NCI-H524 treated with DMSO at 0.1 percent for 48 hours (cell line): Measurements from ENCODE around the gene ABCB6.

ENCODE experiments used
- DNase-seq: peaks from one replicate; lab custom pipeline; 2025; lab: John Stamatoyannopoulos, UW

ABCB6 gene

DNA sequence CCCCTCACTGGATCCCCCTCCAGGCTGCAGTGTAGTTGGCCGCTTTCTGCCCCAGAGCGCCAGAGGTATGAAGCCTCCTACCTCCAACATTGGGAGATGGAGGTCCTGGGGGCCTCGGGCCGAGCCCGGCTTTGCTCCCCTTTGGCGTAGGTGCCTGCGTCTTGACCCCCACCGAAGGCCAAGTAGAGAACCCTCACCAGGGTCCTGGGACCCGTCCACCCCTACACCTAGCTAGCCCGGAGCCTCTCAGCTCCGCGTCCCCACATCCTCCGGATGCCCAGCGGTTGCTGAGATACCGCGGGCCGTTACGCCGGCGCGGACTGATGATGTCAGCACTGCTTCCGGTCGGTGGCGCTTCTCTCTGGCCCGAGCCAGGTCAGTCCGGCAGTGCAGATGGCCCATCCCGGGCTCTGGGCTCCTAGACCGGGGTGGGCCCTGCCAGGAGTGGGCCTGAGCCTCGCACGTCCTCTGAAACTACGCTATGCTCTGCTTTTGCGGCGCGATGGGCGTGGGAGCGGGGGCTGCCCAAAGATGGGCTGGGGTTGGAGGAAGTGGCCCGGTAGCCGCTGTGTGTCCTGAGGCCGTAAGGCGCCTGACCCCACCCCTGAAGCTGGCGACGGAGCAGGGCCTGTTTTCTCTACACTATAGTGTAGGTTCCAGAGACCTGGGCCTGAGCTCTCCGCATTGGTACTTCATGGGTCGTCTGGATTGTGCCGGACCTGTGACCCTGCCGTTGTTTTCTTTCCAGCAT, 26.6 kb upstream of the ABCB6 start, which contains the start of the genes GLB1L and STK16:
TSS of gene GLB1L (minus strand) at position 297 of the 751 bp plus-strand sequence. CDS start 1,871 bp downstream, outside the sequence.
TSS of gene STK16 (plus strand) at position 332 of the 751 bp plus-strand sequence. CDS start 521 bp downstream, outside the sequence.
- DNase-seq, result peak; percentile 26

- no peak for DNase-seq
These were observed 26.0 kb upstream of the ABCB6 start for GRCh38 chr2:219244789-219245147.

- DNase-seq, result no peak
These were observed 24.6 kb upstream of the ABCB6 start for GRCh38 chr2:219243291-219243761.

- no peak for DNase-seq
These were observed 15.6 kb upstream of the ABCB6 start for GRCh38 chr2:219234331-219234730.

- DNase-seq, result no peak
These were observed 11.3 kb upstream of the ABCB6 start for GRCh38 chr2:219230059-219230540.

DNA sequence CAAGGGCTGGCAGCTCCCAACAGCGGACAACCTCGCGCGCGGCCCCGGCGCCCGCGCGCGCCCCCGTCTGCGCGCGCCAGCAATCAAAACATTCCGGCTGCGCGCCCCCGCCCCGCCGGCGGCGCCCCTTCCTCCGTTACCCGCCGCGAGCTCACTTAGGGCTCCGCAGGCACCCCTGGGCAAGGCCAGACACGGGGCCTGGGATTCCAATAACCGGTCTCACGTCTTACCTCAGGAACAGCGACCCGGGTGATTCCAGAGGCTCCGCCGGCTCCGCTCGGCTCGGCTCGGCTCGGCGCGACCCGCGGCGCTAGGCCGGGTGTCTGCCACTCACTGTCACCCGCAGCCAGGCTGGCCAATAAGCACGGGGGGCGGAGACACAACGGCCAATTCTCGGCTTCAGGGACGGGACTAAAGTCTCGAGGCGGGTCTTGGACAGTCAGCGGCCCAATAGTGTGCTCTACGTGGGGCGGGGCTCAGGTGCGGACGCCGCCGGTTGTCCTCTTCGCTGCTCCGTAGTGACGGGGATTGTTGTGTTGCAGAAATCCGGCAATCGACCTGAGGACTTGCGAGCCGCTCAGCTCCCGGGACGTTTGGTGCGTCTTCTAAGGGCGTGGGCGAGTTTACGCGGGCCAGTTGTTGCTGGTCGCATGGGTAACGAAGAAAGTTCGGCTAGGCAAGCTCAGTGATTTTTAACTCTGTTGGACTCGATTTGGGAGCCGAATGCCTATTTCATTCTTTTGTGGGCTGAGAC, 10.7 kb upstream of the ABCB6 start, which contains the start of the genes ANKZF1 and ATG9A:
TSS of gene ANKZF1 (plus strand) at position 502 of the 754 bp plus-strand sequence. CDS start 452 bp downstream, outside the sequence.
TSS of gene ATG9A (minus strand) at position 332 of the 754 bp plus-strand sequence. CDS start 1,612 bp downstream, outside the sequence.
- peak; percentile 93 for DNase-seq

- no peak for DNase-seq
These were observed 10.2 kb upstream of the ABCB6 start for GRCh38 chr2:219228911-219229304.

GRCh38 chr2:219228041-219228910, 9.5 kb upstream of the ABCB6 start:
- no peak for DNase-seq

GRCh38 chr2:219225350-219225749, 6.6 kb upstream of the ABCB6 start:
- no peak for DNase-seq

- DNase-seq, result no peak
These were observed 5.3 kb upstream of the ABCB6 start for GRCh38 chr2:219223831-219224610.

GRCh38 chr2:219221957-219222518, 3.3 kb upstream of the ABCB6 start:
- no peak for DNase-seq

DNA sequence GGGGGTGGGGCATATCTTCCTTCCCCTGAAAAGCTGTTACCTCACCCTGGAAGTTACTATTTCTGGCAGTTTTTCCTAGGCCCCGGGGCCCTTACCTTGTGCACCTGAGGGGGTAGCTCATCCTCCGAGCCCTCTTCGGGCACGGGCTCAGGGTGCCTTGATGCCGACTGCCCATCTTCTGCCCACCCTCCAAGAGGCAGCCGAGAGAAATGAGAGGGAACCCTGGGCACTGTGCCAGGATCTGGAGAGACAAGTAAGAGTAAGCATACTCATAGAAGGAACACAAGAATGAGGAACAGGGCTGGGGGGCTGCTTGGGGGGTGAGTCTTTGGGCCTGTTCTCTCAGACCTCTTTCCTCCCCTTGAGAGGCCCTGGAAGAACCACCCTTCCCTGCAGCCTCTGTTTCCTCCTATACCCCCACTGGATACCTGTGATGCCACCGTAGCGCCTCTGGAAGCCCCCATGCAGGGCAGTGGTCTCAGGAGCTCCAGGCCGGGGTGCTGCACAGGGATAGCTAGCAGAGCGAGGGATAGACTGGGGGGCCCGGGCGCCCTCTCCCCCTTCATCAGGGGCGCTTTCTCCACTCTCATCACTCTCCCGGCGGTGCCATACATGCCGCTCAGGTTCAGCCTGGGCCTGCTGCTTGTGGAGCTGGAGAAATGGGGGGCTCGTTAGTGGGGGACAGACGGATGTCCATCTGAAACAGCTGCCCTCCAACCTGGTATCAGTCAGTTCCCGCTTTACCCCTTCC, 2.1 kb upstream of the ABCB6 start:
- DNase-seq, result no peak

DNA sequence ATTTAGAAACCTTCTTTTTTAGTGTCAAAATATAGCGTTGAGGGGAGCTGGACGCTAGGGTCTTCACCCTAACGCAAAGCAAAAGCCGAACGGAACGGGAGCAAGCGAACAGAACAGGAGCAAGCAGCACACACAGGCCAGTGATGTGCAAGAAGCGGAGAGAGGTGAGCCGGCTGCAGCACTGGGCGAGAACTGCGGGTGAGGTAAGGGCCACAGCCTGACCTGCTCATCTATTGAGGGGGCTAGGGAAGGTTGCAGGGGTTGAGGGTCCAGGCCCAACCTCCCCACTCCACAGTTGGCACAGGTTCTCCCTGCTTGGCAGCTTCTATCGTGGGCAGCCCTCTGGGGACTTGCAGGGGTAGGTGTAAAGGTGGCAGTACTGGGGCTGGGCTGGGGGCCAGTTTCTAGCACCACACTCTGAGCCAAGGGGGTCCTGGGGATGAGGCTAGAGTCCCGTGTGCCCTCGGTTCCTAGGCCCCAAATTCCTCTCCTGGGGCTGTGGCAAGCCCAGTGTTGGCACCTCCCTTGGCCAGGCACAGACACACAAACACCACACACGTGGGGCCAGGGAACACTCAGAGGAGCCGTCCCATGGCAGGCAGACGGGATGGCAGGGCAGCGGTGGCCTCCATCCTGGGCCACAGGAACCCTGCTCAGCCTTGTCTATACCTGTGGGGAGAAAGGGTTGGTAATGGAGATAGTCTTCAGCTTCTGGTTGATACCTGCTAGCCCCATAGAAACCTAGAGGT, 1.2 kb upstream of the ABCB6 start:
- DNase-seq, result no peak

GRCh38 chr2:219218217-219218731, 484 bp downstream of the ABCB6 start:
- DNase-seq, result no peak

GRCh38 chr2:219216535-219216915, 2.2 kb downstream of the ABCB6 start:
- no peak for DNase-seq

DNA sequence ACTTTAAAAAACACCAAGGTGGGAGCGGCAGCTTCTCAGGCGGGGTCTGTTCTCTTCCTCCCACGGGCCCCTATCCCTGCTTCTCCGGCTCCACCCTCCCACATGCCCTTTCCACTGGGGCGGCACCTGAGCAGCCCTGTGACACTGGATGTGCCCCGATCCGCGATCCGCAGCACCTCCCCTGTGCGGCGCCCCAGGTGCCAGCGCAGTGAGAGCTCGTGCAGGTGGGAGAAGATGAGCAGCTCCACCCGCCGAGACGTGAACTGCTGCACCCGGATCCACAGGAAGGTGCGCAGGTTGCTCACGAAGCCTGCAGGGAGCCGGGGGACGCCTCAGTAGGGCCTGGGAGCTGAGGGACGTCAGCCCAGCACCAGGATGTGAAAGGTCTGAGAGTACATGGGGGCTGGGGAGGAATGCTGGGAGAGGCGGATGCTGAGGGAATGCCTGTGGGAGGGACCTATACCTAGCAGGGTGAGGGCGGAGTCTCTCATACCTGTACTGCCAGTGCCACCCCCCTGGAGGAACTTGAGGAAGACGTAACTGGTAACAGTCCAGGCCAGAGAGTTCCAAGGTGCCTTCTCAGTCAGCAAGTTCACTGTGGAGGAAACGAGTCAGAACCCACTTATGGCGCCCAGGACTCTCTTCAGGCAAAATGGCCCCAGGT, 2.8 kb downstream of the ABCB6 start:
- DNase-seq, result no peak

GRCh38 chr2:219214786-219215185, 4.0 kb downstream of the ABCB6 start:
- no peak for DNase-seq

- DNase-seq, result no peak
These were observed 4.6 kb downstream of the ABCB6 start for GRCh38 chr2:219214141-219214540.
